Kidney (tissue), 14 donors: ENCODE results near the gene SLC25A21. TPM values are rescaled to one million over a fixed set of nuclear protein-coding genes. Genes with fewer than 3 reads are reported as not detected.
"Not testable (repeated sequence)": the region's sequence is repeated elsewhere in the genome, so short reads cannot be mapped to it uniquely, and the experiment has no call there.

ENCODE experiments used
- DNase-seq, 5 donors: peaks; one replicate each; pipeline ENCODE4 v3.0.0-alpha.2; 2013 to 2020
- FAIRE-seq: peaks from 2 replicates; lab custom pipeline; 2012; peaks lifted over from hg19 to GRCh38; lab: Jason Lieb, UNC
- H3K27ac ChIP-seq, 2 donors: one replicate each; pipeline ENCODE4 v1.7.0; 2013; ENCODE audit warnings: low read depth in 2 of 2, low read length in 2 of 2, inconsistent platforms in 1 of 2
- H3K27me3 ChIP-seq: one replicate; pipeline ENCODE4 v1.7.1; 2013; ENCODE audit warnings: low read length, inconsistent platforms; ENCODE audit not compliant: control insufficient read depth, insufficient read depth
- H3K36me3 ChIP-seq, 3 donors: one replicate each; pipeline versions ENCODE4 v1.7.0 to v1.7.1; 2013; ENCODE audit warnings: low read length in 3 of 3, control low read depth in 1 of 3, inconsistent platforms in 1 of 3; ENCODE audit not compliant: insufficient read depth in 3 of 3, control insufficient read depth in 2 of 3
- H3K4me1 ChIP-seq, 3 donors: one replicate each; pipeline versions ENCODE4 v1.7.0 to v1.7.1; 2013; ENCODE audit warnings: low read length in 3 of 3, inconsistent platforms in 1 of 3, low read depth in 1 of 3; ENCODE audit not compliant: control insufficient read depth in 2 of 3, insufficient read depth in 2 of 3
- H3K4me3 ChIP-seq, 3 donors: one replicate each; pipeline versions ENCODE4 v1.7.0 to v1.8.1; 2013; ENCODE audit warnings: low read length in 3 of 3, control low read depth in 1 of 3, inconsistent platforms in 1 of 3
- H3K9ac ChIP-seq, 3 donors: one replicate each; pipeline versions ENCODE4 v1.7.0 to v1.7.1; 2013; ENCODE audit warnings: low read length in 3 of 3, control low read depth in 1 of 3, inconsistent platforms in 1 of 3
- H3K9me3 ChIP-seq, 3 donors: one replicate each; pipeline versions ENCODE4 v1.7.0 to v1.7.1; 2013; ENCODE audit warnings: low read length in 3 of 3, control low read depth in 1 of 3, inconsistent platforms in 1 of 3; ENCODE audit not compliant: control insufficient read depth in 2 of 3, insufficient read depth in 1 of 3
- intact Hi-C: fragments of 100-400 bp; cut with DNase I; formaldehyde crosslinking; loops from one replicate; pipeline ENCODE4 v1.11.1; 2022
- polyA plus RNA-seq: library from polyadenylated mRNA; stranded (reverse); fragments of 350-450 nt; fragmentation: Illumina TruSeq; extraction: RNeasy Lipid Tissue Mini Kit (QIAGEN cat#74804); gene quantifications from one replicate; pipeline ENCODE4 v1.2.3, GENCODE V29; 2014; ENCODE audit warnings: low read depth, low replicate concordance; ENCODE audit not compliant: insufficient read depth
- total RNA-seq: library from RNA; stranded (reverse); fragmentation: NEBNext Ultra II Directional; extraction: Animal tissue kit (Norgen Biotek cat#: 25700); gene quantifications from one replicate; pipeline ENCODE4 v1.2.1, GENCODE V29; 2021
- TF ChIP-seq, protein P1 (sequence below): IDR thresholded peaks from 3 replicates; pipeline ENCODE4 v1.5.1; 2012; ENCODE audit warnings: mild to moderate bottlenecking, moderate library complexity, borderline replicate concordance; ENCODE audit not compliant: insufficient read depth; ENCODE audit errors: extremely low read depth
- donor health status: control.
- donor health status: control.
- donor health status: control.
- donor health status: control.
- donor health status: control.
- donor health status: DM: yes; HTN: yes; CAD: no.
- donor health status: Normal renal cell carcinoma (clear cell type).

Gene SLC25A21
- total and polyA plus RNA-seq, 2 donors from 2014 or later = 1.3 to 1.4 TPM

DNA sequence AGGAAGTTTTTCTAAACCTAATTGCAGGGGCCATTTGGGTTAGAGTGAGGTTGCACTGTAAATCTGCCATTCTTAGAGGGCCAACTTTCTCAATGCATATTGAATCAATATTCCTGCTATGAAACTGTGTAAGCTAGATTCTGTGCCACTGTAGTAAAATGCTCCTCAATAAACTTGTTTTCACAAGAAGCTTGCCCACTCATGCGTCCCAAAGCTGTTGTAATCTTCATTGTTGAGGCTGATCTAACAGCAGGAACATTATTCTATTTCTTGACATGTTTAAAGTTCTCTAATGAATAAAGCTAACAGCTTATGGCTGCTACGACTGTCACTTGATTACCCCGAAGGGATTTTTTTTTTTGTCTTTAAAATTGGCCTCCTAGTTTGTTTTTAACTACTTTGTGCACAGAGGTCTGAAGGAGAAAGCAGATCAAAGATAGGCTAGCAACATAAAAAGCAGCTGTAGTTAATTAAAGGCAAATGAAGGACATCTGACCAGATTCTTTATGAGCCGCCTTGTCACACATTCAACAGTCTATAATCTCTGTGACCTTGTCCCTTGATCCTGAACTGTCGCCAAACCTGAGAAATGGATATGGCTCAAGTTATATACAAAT, 267.0 kb downstream of the SLC25A21 start:
- no peaks in the 10 kb centered on the region for H3K36me3 ChIP-seq
- intact Hi-C loops = no loop called here
- no peak overlapping the region for H3K4me3 ChIP-seq
- no peaks in the 10 kb centered on the region for H3K27me3 ChIP-seq
- no peaks in the 10 kb centered on the region for H3K9me3 ChIP-seq
- TF ChIP-seq, protein P1, sequence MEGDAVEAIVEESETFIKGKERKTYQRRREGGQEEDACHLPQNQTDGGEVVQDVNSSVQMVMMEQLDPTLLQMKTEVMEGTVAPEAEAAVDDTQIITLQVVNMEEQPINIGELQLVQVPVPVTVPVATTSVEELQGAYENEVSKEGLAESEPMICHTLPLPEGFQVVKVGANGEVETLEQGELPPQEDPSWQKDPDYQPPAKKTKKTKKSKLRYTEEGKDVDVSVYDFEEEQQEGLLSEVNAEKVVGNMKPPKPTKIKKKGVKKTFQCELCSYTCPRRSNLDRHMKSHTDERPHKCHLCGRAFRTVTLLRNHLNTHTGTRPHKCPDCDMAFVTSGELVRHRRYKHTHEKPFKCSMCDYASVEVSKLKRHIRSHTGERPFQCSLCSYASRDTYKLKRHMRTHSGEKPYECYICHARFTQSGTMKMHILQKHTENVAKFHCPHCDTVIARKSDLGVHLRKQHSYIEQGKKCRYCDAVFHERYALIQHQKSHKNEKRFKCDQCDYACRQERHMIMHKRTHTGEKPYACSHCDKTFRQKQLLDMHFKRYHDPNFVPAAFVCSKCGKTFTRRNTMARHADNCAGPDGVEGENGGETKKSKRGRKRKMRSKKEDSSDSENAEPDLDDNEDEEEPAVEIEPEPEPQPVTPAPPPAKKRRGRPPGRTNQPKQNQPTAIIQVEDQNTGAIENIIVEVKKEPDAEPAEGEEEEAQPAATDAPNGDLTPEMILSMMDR = no peak
- peak in 3 of 5 donors; percentile 19 to 58 (median 48) for DNase-seq
- H3K9ac ChIP-seq = no peak overlapping the region
- FAIRE-seq = no peak
- H3K27ac ChIP-seq = no peak overlapping the region
- no peaks in the 10 kb centered on the region for H3K4me1 ChIP-seq

DNA sequence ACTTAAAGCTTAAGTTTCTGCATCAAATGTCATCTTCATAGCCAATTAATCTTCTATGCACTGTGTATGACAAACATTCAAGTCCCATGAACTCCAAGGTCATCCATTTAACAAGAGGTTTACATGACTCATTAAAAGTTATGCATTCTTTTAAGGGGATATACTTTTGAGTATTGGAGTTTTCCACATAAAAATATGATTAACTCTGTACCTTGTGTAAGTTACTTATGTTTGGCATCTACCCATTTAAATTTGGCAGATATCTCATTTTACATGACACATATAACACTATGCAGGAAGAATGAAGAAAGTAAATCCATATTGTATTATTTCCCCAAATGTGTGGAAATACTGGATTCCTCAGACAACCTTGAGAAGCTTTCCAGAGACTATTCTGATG, 270.5 kb downstream of the SLC25A21 start:
- intact Hi-C loops = no loop called here

GRCh38 chr14:36900846-36901245, 271.6 kb downstream of the SLC25A21 start:
- Histone ChIP-seq H3K9ac (no peak overlapping the region), H3K27ac (no peak overlapping the region), H3K4me3 (no peak overlapping the region), H3K9me3 (no peaks in the 10 kb centered on the region), H3K36me3 (no peaks in the 10 kb centered on the region), H3K27me3 (no peaks in the 10 kb centered on the region), H3K4me1 (no peaks in the 10 kb centered on the region)
- TF ChIP-seq, protein P1 = no peak
- FAIRE-seq (no peak), DNase-seq (no peak)
- intact Hi-C loops = no loop called here

More for the DNA sequence above, 270.5 kb downstream of the SLC25A21 start:
- H3K9me3 ChIP-seq = no peaks in the 10 kb centered on the region
- FAIRE-seq (no peak), DNase-seq (no peak)
- no peaks in the 10 kb centered on the region for H3K4me1 ChIP-seq
- no peaks in the 10 kb centered on the region for H3K36me3 ChIP-seq
- no peaks in the 10 kb centered on the region for H3K27me3 ChIP-seq
- H3K27ac ChIP-seq = no peak overlapping the region
- TF ChIP-seq, protein P1 = no peak
- H3K4me3 ChIP-seq = no peak overlapping the region
- H3K9ac ChIP-seq = no peak overlapping the region

DNA sequence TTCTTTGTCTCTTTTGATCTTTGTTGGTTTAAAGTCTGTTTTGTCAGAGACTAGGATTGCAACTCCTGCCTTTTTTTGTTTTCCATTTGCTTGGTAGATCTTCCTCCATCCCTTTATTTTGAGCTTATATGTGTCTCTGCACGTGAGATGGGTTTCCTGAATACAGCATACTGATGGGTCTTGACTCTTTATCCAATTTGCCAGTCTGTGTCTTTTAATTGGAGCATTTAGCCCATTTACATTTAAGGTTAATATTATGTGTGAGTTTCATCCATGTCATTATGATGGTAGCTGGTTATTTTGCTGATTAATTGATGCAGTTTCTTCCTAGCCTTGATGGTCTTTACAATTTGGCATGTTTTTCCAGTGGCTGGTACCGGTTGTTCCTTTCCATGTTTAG, 276.1 kb downstream of the SLC25A21 start:
- H3K4me3 ChIP-seq, FAIRE-seq, H3K27me3 ChIP-seq, intact Hi-C loops, H3K4me1 ChIP-seq, H3K27ac ChIP-seq, H3K9me3 ChIP-seq, DNase-seq, H3K36me3 ChIP-seq, H3K9ac ChIP-seq: not testable (repeated sequence)
